ENCODE results near the gene CXCR6.

- TF ChIP-seq CTCF (IDR thresholded peaks at IDR 0.05): no peak
- TF ChIP-seq POLR2A (IDR thresholded peaks at IDR 0.05): no peak
Observed at GRCh38 chr3:45976191-45977091, 33.2 kb downstream of the CXCR6 start.
